GM23248 (cell line): ENCODE results near the gene ALG9.

Source experiments
- EZH2 ChIP-seq: fragments of 200-600 bp; sonication (generic); IDR thresholded peaks from 2 replicates; pipeline ENCODE4 v1.6.1; 2018; ENCODE audit warnings: antibody characterized with exemption, mild to moderate bottlenecking; ENCODE audit not compliant: insufficient read depth, poor library complexity, severe bottlenecking
- EZH2phosphoT487 ChIP-seq: fragments of 200-600 bp; sonication (generic); IDR thresholded peaks from 2 replicates; pipeline ENCODE4 v1.6.1; 2018; ENCODE audit warnings: antibody characterized with exemption, moderate library complexity, mild to moderate bottlenecking, low read depth; ENCODE audit not compliant: insufficient read depth

GRCh38 chr11:111852103-111852502 is 19.3 kb downstream of the ALG9 start:
- TF ChIP-seq EZH2phosphoT487 (no peak), EZH2 (no peak)
